GM21717 (cell line): ENCODE data around the gene COL23A1.
A peak's percentile ranks its signal among the peaks of the same experiment; 100 is the strongest.
"Not testable (repeated sequence)": the region's sequence is repeated elsewhere in the genome, so short reads cannot be mapped to it uniquely, and the experiment has no call there.

Source experiments
- ATAC-seq: cut with Tn5 transposase; IDR thresholded peaks from one replicate; pipeline ENCODE4 v1.9.1; 2021; ENCODE audit warnings: mild to moderate bottlenecking, moderate library complexity; ENCODE audit not compliant: unreplicated experiment

The COL23A1 gene

DNA sequence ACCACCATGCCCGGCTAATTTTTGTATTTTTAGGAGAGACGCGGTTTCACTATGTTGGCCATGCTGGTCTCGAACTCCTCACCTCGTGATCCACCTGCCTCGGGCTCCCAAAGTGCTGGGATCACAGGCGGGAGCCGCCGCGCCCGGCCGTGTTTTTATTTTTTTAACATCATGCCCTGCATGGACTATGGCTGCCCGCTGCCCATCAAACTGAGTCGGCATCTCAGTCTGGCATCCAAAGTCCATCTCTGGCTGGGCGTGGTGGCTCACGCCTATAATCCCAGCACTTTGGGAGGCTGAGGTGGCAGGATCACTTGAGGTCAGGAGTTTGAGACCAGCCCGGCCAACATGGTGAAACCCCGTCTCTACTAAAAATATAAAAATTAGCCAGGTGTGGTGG, 336.6 kb downstream of the COL23A1 start:
- ATAC-seq: not testable (repeated sequence)

DNA sequence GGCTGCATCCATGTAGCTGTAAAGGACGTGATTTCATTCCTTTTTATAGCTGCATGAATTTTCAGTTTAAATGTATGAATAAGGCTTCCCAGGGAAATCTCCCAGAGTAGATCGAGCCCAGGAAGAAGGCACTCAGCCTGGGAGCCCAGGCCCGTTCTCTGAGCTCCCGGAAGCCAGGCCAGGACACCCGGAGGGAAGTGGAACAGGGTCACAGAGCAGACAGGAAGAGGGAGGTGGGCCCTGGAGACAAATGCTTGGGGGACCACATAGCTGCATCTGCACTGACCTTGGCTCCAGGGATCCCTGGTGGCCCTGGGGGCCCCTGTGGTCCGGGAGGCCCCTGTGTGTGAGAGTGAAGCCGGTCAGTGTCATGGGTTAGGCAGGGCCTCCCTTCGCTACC, 337.9 kb downstream of the COL23A1 start:
- ATAC-seq: no peak

DNA sequence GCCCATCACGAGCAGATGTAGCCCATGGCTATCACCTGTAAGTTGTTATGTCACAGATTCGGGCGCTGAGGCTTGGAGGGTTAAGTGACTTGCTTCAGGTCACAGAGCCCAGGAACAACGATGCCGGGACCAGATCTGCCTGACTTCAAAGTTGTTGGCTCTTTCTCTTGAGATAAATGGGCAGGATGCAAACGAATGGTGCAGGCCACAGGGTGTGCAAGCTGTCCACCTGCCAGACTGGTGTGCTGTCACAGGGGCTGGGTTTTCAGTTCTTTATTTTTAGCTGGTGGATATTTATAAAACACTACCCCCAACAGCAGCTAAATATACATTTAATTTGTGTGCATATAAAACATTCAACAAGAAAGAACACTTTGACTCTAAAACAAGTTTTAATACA, 339.9 kb downstream of the COL23A1 start:
- no peak for ATAC-seq

DNA sequence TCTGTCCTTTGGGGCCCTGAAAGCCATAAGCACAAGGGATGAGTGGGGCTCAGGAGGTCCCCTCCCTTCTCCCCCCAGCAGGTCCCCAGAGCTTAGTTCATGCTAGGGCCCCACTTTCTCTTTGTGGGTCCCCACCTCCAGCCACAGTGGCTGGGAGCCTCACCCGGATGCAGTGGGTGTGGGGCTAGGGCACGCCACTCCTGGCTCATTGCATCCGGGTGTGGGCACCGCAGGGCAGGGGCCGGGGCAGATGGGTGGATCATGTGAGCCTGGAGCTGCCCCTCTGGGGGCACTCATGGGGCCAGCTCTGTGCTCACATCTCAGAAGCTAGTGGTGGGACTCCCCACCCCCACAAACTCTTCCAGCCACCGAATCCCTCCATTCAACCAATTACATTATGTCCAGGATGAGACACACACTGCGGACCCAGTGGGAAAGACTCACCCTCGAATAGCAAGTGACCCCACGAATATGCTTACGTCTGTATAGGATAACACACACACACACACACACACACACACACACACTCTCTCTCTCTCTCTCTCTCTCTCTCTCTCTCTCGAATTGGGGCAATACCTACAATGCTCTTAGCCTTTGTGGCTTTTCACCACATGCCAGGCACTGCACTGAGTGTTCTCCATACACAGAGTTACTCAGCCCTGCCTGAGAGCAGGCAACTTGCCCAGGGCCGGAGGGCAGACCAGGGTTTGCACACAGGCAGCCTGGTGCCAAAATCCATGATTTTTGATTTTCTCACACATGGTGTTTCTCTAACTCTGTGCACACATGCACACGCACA, 340.8 kb downstream of the COL23A1 start:
- ATAC-seq: no peak

DNA sequence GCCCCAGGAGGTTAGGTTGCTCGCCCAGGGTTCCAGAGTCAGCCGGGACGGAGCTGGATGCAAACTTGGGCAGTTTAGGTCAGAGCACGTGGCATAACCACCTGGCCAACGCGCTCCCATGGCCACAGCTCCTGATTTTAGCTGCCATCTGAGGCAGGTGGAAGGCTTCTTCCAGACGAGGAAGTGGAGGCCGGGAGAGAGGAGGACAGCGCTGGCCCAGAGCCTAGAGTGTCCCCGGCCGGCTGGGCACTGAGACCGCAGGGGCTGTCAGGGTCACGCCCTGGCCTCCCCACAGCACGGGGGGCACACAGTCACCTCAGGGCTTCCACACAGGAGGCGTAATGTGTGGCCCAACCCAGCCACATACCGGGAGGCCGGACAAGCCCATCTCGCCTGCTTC, 341.4 kb downstream of the COL23A1 start:
- no peak for ATAC-seq

DNA sequence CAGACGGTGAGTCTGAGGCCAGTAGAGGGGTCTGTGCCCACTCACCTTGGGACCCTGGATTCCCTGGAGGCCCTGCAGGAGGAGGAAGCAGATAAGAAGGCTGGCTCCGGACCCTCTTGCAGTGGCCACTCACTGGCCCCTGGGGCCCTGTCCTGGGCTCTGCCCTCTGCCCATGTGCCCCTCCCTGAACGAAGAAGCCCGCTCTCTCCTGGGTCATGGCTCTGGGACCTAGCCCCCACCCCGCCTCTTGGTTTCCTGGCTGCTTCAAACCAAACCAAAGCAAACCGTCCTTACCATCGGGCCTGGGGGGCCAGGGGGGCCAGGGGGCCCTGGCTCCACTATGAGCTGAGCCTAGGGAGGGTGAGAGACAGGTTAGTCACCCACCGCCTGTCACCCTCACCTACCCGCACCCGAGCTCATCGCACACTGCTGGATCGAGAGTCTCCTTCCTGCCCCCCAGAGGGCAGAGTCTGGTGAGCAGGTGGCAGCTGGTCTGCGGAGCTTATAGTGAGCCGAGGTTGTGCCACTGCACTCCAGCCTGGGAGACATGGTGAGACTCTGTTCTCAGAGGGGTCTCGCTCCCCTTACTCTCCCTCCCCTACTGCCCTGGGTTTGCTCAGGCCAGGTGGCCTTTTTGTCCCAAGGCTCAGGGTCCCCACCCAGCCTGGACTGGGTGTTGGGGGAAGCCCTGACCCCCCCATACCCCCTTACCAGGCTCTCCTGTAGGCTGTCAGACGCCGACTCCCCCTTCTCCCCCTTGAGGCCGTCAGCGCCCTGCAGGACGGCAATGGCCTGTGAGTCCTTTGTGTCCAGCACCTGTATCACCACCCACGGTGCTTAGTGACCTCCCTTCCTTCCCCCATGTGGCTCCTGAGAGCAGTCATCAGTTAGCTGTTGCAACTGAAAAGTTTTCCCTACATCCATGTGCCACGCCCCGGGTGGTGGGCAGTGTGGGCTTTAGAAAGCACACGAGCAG, 342.4 kb downstream of the COL23A1 start:
- ATAC-seq: no peak

DNA sequence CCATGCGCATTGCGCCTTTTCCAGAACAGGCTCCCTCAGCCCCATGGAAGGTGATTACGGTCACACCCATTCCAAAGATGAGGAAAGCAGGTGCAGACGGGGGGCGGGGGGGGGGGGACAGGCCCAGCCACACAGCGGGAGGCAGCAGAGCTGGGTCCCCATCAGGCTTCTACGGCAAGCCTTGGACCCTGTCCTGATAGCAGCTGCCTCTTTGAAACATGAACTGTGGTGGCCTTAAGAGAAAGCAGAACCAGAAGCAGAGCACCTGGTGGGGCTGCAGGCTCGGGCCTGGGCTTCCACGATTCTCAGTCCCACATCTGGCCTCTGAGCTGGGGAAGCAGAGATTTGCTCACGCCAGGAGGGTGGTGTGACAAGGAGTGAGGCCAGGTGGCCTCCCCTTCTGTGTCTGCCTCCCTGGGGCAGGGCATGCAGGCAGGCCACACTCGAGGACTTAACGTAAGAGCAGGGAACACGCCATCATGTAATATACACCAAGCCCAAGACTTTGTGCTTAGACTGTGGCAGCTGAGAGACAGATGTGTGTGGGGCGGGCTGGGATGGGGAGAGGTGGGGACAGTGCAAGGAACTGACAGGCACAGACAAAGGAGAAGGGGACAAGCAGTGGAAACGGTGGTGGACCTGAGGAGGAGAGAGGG, 343.4 kb downstream of the COL23A1 start:
- no peak for ATAC-seq

DNA sequence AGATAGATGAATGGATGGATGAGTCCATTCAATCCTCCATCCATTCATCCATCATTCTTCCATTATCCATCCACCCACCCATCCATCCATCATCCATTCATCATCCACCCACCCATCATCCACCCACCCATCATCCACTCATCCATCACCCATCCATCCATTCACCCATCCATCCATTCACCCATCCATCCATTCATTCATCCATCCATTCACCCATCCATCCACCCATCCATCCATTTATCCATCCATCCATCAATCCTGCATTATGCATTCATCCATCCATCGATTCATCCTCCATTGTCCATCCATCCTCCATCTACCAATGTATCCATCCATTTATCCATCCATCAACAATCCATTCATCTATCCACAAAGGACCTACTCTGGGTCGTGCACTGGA, 344.8 kb downstream of the COL23A1 start:
- ATAC-seq: no peak

DNA sequence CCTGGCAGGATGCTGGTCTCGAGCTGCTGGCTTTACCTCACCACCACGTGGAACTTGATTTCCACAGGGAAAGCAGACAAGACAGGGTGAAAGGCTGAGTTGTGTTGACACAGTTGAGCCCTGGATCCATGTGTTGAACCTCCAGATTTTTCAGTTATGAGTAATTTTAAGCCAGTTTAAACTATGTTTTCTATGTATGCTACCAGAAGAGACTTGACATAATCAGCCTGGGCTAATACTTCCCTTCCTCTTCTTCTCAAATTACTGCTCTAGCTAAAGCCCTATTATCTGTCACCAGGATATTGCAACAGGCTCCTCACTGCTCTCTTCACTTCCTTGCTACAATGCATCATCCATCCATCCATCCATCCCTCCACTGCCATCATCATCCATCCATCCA, 345.6 kb downstream of the COL23A1 start:
- ATAC-seq: no peak

DNA sequence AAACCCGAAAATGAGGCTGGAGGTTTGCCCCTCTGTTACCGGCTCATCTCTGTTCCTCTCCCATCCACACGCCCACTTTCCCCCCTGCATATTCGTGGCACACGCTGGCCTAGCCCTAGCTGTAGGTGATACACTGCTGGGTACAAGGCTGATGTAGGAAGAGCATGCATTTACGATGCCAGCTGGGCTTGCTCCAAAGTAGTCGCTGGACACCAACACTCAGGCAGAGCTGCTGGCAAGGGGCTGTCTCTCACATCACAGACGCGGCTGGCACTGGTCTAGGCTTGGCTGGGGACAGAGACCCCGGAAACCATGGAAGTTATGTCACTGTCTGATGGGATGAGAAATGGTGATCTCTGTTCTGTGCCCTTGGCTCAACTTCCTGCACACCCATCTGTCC, 347.8 kb downstream of the COL23A1 start:
- ATAC-seq: no peak

DNA sequence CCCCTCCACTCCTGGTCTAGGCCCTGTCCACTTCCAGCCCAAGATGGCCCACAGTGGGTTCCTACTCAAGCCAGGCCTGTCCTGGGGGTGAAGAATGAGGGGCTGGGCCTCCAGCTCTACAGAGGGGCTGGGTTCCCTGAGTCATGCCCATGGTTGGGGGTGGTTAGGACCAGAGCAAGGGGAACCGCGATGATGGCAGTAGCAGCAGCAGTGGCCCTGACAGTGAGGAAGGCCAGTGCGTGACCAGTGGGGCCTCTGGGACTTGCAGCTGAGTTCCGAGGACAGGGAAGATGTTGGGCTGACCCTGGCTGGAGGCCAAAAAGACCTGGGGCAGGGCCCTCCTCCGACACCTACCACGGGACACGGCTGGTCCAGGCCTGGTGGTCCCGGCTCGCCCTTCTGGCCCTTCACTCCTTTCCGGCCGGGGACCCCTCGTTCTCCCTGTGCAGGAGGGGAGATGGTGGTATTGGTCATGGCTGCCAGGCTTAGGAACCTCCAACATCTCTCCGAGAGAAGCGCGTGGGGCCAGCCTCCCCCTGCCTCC, 348.4 kb downstream of the COL23A1 start:
- ATAC-seq: no peak

DNA sequence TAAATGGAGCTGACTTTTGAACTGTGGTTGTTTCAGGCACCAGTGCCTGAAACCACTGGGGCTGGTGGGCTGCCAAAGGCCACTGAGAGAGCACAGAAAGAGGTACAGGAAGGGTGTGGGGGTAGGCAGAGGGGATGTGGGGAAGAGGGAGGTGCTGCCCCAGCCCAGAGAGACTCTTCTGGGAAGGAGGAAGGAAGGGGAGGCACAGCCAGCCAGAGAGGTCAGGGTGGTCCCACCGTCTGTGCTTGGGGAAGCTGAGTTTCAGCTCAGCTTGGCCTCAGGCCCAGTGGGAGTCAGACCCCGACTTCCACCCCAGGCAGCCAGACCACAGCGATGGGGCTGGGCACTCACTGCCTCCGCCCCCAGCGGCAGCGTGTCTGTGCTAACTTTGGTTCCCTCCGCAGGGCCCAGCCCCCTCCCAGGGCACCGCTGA, 348.9 kb downstream of the COL23A1 start:
- ATAC-seq: peak; percentile 34

DNA sequence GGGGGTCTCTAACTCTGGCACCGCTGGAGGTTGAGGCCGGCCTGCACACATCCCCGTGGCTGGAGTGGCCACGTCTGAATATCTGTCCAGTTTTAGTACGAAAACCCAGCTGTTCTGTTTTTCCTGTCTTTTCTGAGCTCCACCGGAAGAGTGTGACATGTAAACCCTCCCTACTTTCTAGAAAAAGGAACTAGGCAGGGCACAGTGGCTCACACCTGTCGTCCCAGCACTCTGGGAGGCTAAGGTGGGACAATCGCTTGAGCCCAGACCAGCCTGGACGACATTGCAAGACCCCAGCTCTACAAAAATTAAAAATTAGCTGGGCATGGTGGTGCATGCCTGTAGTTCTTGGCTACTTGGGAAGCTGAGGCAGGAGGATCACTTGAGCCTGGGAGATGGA, 349.4 kb downstream of the COL23A1 start:
- peak; percentile 33 for ATAC-seq

DNA sequence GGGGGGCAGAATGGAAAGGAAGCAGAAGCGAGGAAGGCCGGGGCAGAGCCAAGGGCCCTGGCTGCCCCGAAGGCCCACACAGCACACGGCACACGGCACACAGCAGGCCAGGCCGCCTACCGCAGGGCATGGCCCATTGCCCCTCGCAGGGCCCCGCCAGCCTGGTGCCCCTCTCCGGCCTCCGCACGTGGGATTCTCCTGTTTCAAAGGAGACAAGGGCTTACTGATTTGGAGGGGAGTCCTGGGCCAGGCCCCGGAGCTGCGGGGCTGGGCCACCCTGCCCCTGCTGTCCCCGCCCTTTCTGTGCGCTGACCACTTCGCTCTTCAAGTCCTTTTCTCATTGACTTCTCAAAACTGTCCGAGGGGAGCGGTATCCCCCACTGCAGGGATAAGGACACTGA, 349.9 kb downstream of the COL23A1 start:
- no peak for ATAC-seq

DNA sequence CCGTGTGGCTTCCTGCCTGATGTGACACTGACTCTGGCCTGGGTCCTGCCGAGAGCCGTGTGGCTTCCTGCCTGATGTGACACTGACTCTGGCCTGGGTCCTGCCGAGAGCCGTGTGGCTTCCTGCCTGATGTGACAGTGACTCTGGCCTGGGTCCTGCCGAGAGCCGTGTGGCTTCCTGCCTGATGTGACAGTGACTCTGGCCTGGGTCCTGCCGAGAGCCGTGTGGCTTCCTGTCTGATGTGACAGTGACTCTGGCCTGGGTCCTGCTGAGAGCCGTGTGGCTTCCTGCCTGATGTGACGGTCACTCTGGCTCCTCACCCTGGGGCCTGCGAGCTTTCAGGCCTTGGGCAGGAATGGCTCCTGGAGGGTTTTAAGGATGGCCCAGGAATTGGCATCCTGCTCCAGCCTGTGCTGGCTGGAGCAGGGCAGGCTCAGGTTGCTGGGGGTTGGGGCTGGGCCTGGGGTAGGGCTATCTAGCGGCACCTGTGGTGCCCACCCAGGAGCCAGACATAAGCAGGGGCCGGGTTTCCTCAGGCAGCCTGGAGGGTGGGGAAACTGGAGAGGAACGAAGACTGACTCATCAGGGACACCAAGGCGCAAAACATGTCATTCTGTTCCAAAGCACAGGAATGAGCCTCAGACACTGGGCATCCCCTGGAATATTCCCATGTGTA, 350.4 kb downstream of the COL23A1 start:
- not testable (repeated sequence) for ATAC-seq

DNA sequence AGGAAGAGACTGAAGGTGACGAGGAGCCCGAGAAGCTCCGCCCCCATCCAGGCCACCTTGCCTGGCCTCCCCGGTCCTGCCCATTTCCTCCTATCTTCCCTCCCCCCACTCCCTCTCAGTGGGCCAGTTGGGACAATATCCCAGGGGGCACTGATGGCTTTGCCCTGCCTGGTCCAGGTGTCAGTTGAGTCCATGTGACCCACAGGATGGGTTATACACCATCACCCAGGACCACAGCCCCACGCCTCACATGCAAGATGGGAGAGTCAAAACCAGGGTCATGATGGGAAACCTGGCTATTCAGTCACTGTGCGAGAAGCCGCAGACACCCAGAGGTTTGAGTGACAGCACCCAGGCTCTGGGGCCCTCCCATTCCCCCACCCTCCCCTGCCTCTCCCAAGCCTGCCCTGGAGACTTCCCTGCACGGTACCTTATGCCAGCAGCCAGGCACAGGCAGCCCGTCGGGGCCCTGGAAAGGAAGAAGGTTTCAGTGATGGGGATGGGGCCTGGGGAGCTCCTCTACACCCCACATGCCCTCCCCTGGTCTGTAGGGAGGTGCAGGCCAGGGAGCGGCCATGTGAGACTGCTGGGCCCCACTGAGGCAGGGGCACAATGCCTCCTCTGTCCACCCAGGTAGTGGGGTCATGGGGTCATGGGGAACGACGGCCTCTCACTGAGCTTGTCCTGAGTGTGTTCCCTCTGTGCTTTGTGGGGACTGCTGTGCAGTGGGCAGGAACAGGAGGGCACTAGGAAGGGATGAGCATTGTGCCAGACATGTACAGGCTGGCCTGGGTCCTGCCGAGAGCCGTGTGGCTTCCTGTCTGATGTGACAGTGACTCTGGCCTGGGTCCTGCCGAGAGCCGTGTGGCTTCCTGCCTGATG, 351.2 kb downstream of the COL23A1 start:
- no peak for ATAC-seq

DNA sequence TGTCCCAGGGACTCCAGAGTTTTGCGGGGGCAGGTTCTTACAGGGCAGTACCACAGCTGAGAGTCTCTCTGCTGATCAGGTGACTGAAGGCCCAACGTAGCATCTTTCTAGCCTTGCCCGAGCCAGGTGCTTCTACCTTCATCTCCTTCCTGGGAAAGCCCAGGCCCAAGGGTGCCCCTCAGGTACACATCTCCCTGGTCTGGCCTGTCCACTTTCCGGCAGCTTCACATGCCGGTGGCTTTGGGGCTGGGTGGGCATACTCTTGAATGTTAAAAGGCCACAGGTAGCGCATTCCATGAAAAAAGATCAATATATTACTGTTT, 351.9 kb downstream of the COL23A1 start:
- ATAC-seq: no peak

DNA sequence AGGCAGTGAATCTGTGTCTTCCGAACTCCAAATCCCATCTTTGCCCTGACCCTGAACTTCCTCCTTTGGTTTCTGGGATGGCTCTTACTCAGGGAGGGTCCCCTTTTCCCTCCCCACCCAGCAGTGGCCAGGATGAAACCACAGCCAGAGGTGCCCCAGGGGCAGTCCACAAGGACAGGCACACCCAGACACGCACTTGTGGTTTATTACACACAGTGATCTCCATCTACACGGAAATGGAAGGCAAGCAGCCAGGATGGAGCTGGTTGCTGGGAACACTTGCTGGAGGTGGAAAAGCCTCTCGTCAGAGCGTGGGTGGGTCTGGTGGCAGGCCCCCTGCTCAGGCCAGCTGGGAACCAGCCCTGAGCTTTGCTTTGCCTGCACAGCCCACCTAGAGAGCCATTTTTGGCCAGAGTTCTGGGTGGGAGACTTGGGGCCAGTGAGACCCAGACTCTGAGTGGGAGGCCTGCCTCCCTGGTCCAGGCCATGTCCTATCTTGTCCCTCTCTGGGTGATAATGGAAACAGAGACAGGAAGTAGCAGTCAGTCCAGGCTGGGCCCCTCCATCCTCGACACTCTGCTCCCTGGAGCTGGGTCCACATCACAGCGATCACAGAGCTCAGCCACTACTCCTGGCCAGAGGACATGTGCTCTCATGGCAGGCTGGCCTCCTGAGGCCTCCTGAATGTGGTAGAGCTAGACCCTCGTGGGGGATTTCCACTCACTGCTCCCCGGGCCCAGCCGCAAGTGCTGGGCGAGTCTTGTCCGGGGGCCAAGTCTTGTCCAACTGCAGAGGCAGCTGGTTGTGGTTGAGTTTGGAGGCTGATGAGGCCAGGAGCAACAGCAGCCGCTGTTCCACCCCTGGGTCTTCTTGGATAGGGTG, 352.5 kb downstream of the COL23A1 start:
- no peak for ATAC-seq

DNA sequence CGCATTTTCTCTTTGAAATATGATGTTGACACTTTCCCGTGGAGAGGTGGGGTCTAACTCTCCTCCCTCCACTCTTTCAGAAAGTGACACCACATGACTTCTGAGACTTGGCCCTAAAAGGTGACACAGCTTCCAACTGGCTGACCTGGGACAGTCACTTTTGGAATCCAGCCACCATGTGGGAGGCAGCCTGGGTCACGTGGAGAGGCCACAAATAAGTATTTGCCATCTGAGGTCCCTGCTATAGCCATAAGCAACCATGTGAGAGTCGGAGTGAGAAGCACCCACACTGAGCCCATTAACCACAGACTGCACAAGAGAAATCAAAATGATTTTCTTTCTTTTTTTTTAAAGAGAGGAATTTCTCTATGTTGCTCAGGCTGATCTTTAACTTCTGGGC, 353.5 kb downstream of the COL23A1 start:
- no peak for ATAC-seq
